Middle frontal gyrus (tissue), 1 donor: ENCODE data around the gene ROR1.

Experiments used
- DNase-seq: peaks from one replicate; pipeline ENCODE4 v3.0.0-alpha.2; 2015; ENCODE audit warnings: low spot score; ENCODE audit errors: extremely low spot score

Gene ROR1

GRCh38 chr1:63880958-63881576 lies 107.2 kb downstream of the ROR1 start:
- DNase-seq: no peak

DNA sequence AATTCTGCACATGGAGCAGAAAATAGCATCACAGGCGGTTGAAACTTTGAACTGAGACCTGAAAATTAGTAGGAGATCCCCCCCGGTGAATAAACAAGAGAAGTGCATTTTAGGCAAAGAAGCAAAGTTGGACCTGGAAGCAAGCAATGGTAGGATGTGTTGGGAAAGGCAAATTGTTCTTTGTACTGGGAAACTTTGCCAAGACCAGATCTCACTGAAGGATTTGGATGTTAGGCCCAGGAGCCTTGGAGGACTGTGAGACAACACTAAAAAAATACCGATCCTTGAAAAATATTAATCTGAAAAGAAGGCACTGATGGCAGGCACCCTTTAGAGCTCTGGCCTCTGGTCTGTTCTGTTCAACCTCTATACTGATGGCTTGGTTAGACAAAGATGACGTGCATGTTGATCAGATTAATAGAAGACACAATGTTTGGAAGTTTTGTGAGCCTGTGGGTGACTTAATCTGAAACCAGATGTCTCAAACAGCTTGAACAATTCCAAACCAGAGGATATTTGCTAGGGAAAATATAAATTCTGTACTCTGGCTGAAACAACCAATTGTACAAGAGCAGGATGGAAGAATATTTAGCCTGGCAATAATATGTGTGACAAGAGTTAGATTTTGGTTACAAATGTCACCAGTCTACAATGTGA lies 108.4 kb downstream of the ROR1 start:
- DNase-seq: no peak

- no peak for DNase-seq
Measured at GRCh38 chr1:63883494-63884235, 109.8 kb downstream of the ROR1 start.

DNA sequence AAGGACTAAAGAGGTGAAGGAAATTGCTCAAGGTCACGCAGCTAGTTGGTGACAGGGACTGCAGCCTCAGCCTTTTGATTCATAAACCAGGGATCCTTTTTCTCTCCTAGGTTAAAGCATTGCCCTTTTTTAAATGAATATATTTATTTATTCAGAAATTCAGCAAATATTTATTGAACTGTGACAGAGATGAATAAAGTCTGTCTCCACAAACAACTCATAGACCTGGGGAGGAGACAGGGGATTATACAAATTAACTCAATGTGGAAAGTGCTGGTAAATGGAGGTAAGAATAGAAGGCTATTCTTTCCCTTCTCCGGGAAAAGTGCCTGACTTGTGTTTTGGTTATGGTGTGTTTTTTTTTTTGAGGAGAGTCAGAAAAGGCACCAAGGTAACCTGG lies 110.7 kb downstream of the ROR1 start:
- DNase-seq: no peak

DNA sequence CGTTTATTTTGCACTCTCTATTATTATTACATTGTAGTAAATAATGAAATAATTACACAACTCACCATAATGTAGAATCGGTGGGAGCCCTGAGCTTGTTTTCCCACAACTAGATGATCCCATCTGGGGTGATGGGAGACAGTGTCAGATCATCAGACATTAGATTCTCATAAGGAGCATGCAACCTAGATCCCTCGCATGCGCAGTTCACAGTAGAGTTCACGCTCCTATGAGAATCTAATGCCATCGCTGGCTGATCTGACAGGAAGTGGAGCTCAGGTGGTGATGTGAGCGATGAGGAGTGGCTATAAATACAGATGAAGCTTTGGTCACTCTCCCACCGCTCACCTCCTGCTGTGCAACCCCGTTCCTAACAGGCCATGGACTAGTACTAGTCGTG lies 112.1 kb downstream of the ROR1 start:
- no peak for DNase-seq

GRCh38 chr1:63886340-63886739 lies 112.5 kb downstream of the ROR1 start:
- DNase-seq: no peak

DNA sequence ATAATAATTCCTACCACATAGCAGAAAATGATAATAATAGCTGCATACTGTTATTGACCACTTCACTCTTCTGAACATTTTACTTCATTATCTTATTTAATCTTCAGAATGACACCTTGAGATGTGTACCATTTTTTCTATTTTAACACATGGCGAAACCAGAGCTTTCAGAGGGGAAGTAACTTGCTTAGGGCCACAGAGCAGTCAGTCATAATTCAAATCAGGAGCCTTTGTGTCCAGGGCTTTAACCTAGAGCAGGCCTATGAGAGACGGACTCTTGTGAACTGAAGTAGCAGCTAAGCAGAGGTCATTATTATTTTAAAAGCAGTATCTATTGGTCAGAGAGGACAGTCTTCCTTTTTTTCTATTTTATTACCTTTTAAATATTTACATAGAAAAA lies 114.0 kb downstream of the ROR1 start:
- DNase-seq: no peak

DNA sequence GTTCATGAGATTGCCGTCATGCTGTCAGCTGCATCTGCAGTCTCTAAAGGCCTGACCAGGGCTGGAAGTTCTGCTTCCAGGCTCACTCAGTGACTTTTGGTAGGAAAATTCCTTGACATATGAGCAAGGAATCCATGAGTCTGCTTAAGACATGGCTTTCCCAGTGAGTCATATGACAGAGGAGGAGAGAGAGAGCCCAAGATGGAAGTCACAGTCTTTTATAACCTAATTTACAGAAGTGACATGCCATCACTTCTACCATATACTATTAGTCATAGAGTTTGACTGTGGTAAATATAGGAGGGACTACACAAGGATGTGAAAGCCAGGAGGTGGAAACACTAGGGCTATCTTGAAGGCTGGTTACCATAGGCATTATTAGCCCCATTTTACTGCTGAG lies 115.2 kb downstream of the ROR1 start:
- no peak for DNase-seq

DNA sequence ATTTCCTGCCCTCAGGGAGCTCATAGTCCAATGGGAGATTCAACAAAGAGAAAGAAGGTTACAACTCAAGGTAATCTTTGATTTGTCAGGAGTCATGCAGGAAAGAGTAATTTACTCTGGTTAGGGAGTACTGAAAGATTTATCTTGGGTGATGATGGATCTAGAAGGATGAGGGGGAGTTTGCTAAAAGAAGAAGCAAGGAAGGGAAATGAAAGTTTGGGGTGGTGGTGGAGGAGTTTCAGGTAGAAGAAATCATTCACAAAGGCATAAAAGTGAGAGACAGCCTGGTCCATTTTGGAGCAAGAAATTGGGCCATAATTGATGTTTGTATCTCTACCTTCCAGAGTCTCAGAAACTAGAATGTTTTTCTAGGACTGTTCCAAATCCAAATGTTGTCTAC lies 116.7 kb downstream of the ROR1 start:
- no peak for DNase-seq

- DNase-seq: no peak
Measured at GRCh38 chr1:63891060-63891690, 117.4 kb downstream of the ROR1 start.

DNA sequence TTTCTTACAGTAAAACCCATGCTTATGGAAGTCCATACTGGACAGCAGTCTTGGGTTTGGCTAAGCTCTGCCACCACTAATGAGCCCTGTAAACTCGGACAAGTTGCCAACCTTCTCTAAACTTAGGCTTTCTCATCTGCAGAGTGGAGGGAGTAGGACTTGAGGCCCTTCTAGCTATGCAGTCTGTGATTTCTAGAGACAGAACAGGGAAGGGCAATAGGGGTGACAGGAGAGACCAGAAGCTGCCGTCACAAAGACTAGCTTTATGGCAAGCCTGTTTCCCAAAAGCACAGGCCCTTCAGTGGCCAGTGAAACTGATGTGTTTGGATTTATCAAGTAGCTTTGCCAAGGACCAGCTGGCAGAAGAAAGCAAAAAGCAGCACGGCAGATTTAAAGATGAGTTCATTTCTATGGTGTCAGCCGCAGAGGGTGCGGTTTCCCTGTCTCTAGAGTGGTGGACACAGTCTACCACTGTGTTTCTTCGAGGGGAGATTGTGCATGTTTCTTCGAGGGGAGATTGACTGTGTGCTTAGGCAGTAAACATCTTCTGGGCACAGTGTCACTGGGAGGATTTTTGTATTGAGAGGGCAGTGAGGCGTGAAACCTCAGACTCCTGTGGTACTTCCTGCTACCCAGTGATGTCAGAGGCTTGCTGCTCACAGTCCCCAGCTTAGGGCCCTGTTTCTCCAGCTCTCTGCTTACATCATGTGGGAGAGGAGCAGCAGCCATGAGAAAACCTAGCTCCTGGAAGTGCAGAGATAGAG lies 119.0 kb downstream of the ROR1 start:
- DNase-seq: peak; percentile 41

GRCh38 chr1:63893976-63894375 lies 120.2 kb downstream of the ROR1 start:
- DNase-seq: no peak

DNA sequence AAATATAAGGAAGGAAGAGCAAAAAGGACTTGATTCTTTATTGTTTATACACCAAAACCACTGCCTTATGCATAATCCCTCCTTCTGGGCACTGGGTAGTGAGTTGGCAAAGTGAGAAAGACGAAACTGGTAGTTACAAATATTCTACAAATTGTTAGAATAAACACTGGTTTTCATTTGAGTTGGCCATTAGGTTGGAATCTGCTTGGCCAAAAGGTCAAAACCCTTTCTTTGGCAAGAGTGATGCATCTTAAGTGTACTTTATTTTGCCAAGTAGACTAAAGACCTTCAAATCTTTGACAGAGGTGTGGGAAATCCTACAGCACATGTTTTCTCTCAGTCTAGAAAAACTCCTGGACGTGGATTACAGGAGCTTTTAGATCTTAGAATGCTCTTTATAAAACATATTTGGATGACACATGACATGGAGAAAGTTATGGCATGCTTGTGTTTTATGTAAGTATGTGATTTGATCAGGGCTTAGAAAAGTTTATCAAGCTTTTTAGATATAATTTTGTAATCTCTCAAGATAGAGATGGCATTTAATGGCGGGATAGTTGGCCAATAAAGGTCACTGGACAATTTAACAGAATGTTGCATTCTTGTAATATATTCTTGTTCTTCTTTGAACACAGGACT lies 120.9 kb downstream of the ROR1 start:
- no peak for DNase-seq

GRCh38 chr1:63896755-63897154 lies 122.9 kb downstream of the ROR1 start:
- no peak for DNase-seq

DNA sequence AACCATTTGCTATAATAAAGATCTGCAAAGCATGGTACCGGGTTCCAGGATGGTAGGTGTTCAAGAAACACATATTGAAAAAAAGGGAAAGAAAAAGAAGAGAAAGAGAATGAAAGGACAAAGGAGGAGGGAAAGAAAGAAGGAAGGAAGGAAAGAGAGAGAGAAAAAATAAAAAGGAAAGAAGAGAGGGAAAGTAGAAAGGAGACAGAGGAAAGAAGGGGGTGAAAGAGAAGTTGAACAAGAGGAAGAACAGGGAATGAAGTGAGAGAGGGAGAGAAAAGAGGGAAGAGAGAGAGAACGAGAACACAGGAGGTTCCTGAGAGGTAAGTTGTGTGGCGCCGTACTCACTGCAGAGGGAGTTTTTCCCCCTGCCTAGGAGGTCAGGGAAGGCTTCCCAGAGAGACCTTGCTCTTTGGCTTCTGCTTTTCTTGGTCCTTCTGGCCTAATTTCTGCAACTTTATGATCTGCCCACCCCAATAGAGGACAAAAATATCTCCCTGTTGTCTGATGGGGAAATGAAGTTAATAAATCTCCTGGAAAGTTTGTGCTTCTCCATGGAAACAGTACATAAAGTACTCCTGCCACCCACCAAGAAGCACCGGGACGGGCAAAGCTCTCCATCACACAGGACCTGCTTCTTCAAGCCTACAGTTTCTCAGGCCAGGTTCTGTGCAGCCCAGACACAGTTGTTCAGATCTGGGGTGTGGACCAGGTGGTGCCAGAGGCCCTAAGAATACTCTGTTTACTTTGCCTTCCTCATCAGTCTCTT lies 124.8 kb downstream of the ROR1 start:
- DNase-seq: no peak

DNA sequence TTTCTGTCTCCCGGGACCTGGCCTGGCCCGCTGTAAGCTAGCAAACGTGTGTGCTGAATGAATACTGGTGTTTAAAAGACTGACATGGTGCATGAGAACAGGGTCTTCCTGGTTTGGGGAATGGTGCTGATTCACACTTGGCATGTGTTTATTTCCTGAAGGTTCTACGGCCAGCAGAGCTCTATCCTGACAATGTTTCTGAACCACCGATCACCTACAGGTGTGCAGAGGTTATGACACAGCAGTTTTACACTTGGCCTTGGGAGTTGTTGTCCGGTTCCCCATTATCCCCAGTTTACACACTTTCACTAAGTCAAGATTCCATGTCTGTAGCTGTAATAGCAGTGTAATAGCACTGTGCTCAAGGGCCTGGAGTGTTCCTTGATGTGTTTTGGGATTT lies 127.3 kb downstream of the ROR1 start:
- DNase-seq: no peak

GRCh38 chr1:63902844-63903589 lies 129.2 kb downstream of the ROR1 start:
- no peak for DNase-seq

DNA sequence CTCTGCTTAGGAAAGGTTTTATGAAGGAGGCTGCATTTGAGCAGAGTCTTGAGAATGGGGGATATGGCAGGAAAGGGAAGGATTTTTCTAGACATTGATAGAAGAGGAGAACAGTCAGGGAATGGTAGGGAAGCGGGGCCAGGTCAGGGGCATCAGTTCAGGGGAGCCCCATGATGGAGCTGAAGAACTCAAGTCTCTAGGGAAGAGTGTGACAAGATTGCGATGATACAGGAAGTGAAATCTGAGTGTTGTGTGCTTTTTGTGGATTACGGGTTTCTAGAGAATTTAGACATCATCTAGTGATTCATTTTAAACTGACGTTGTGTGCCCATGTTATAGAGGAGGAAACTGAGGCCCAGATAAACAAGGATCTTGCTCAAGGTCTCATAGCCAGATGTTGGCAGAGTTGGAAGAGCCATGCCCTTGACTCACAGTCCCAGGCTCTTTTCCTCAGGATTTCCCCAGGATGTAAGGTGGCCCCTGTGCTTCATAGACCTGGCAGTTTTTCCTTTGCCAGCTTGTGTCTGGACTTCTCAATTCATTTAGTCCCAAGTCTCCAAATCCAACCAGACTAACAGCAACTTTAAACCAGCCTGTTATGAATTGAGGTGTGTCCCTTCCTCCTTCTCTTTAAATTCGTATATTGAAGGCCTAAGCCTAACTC lies 130.3 kb downstream of the ROR1 start:
- no peak for DNase-seq

GRCh38 chr1:63904826-63905225 lies 131.0 kb downstream of the ROR1 start:
- no peak for DNase-seq
